GM19452 (cell line): ENCODE data around the gene SGCA.

ENCODE experiments used
- ATAC-seq: cut with Tn5 transposase; IDR thresholded peaks from one replicate; pipeline ENCODE4 v1.9.1; 2021; ENCODE audit not compliant: unreplicated experiment

SGCA gene

GRCh38 chr17:50165867-50166517, at the start of gene SGCA:
SGCA (plus strand) TSS chr17:50166005; CDS start chr17:50166041, 36 bp downstream.
- no peak for ATAC-seq

DNA sequence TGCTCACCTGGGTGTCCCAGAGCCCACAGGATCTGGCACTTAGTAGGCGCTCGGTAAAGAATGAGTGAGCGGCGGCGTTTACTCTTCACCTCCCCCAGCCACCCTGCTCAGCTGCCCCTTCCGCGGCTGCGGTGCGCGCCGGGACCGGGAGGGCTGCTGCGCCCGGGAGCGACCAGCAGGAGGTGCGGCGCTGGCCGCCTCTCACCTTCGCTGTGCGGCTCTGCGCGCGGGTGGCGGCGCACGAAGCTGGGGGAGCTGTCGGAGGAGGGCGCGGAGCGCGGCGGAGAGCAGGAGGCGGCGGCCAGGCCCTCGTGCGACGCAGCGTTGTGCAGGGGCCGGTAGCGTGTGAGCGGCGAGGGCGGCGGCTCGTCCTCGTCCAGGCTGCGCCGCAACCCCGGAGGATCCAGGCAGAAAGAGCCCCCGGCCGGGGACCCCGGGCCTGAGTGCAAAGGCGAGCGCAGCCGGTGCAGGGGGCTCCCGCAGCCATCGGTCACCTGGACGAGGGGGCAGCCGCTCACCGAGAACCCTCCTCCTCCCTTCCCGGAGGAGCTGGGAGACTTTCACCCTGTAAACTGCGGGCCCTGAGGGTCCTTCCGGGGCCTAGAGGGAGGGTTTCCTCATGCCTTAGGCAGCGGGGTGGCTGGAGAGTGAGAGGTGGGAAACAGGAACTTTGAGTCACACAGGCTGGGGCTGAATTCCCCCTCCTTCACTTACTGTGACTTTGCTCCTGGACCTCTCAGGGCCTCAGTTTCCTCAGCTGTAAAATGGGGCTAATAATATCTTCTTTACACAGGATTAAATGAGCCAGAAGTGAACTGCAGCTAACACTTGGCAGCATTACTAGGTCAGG, 48.4 kb upstream of the SGCA start:
- no peak for ATAC-seq

DNA sequence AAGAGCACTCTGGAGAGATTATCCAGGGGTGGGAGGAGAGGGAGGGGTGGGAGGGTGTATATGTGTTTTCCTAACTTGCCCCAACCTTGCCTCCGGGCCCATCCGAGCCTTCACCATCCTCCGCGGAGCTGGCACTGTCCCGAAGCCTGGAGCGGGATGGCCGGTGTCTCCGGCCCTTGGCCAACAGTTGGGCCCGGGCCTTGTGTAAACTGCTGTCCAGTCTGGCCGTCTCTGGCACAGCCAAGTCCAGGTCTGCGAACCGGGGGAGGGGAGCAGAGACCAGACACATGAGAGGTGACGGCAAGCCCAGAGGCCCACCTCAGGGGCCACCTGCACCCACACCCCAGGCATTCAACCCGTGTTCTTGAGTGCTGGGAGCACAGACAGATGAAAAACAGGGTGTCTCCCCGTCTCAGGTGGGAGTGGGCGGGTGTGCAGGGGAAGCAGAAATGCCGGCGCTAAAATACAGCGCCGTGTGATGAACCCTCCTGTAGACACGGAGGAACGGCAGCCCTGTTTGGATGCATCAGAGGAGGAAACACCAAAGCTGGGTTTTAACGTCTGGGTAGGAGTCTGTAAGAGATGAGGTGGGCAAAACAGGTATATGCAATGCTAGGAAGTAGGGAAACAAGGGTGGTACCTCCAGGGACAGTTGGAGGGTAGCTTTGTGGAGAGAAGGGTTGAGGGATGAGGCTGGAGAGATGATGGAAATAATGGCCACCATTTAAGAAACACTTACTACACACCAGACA, 47.6 kb upstream of the SGCA start:
- ATAC-seq: no peak

DNA sequence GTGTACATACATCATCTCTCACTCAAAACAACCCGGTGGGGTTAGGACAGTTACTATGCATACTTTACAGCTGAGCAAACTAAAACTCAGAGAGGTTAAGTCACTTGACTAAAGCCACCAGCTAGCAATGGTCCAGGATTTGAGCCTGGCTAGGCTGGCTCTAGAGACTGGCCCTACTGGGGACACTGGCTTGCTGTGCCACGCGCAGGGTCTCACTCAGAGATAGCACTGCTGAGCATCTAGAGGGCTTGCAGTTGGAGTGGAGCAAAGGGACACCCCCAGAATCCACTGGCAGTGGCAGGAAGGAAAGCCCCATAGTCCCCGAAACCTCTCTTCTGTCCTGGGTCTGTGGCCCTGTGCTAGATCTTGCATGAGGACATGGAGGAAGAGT, 47.0 kb upstream of the SGCA start:
- ATAC-seq: no peak

DNA sequence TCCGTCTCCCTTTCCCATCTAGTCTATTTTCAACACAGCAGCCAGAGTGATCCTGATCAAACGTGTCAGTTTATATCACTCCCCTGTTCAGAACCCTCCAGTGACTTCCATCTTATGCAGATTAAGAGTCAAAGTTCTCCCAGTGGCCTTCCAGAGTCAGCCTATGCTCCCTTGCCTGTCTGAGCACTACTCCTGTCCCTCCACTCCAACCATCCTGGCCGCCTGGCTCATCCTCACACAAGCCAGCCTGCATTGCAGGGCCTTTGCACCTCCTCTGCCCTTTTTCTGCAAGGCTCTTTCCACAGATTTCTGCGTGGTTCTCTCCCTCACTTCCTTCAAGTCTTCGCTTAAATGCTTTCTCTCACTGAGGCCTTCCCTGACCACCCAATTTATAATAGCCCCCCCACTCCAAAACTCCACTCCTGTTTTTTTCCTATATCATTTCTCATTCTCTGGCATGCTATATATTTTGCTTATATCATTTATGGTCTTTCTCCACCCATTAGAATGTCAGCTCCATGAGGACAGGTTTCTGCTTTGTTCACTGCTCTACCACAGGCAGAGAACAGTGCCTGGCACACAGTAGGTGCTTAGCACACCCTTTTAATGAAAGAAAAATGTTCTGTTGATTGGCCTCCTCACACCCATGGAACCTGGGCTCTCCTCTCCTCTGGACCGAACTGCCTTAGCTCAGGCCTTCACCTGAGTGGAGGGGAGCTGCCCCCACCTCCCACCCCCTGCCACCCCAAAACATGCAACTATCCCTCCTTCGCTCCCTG, 45.1 kb upstream of the SGCA start:
- ATAC-seq: no peak

GRCh38 chr17:50122945-50123344, 42.9 kb upstream of the SGCA start:
- ATAC-seq: no peak

DNA sequence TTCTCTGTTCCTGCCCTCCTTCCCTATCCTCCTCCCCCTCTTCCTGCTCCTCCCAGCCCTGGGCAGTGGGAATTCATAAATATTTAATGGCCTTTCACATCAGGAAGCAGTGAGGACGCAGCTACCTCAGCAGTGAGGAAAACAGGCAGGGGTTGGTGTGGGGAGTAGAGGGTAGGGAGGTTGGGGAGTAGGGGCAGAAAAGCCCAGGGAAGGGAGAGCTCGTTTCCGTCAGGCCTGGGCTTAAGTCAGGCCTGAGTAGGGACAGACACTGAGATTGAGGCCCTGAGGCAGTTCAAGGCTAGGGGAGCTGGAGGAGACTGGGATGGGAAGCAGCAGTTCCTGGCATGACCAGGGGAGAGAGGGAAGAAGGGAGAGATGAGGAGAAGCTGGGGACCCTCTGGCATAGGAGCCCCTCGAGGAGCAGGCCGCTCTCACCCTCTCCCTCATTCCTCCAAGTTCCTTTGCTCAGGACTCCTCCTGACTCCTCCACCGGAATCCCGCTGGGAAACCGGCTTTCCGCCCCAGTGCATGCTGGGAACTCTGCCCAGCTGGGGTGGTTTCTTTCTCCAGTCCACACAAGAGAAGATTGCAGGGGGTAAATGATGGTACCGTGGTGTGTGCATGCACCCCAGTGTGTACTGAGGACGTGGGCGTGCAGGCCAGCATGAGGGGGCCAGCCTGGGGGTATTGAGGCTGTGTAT, 42.0 kb upstream of the SGCA start:
- ATAC-seq: no peak

DNA sequence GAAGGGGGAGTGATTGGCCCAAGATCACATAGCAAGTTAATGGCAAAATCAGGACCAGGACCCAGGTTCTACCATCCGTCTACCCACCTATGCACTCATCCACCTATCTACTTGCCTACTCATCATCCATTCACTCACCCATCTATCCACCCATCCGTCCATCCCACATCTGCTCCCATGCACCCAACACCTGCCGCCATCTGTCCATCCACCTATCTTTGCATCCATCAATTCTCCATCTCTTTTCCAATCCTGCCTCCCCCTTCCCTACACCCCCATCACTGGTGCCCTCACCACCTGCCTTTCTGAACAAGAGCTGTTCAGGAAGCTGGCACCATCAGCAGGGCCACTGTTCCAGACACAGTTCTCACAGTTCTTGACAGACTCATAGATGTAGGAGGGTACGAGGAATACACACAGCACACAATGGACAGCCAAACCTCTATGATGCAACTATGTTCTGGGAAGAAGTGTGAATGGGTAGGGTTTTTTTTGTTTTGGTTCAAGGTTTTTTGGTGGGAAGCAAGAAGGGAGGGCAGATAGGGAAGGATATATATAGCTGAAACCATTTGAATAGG, 40.3 kb upstream of the SGCA start:
- no peak for ATAC-seq

DNA sequence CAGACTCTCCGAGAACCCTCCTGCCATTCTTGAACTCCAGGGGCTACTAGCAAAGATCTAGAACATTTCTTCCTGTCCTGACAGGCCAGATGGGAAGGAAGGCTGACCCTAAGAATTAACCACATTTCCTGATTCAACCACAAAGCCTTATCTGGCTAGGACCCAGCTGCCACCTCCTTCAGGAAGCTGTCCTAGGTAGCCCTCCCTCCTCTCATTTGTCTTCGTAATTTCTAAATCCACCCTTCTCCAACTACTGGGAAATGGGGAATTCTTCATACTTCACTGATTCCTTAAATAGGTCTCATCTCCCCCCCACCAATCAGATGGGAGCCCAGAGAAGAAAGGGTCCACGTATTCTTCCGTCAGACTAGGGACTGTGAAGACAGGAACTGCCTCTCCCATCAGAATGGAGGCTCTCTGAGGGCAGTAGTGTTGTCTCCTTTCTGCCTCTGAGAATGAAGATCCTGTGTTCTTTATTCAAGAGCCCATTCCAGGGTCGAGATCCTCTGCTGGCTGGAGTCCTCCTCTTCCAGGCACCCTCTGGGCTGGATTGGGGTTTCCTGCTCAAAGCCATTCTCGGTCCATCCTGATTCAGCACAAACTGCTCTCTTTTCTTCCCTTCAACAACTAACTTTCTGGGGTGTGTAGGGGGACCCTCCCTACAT, 38.0 kb upstream of the SGCA start:
- no peak for ATAC-seq

GRCh38 chr17:50128441-50129352, 37.1 kb upstream of the SGCA start:
- ATAC-seq: no peak

GRCh38 chr17:50129353-50129727, 36.5 kb upstream of the SGCA start:
- no peak for ATAC-seq

DNA sequence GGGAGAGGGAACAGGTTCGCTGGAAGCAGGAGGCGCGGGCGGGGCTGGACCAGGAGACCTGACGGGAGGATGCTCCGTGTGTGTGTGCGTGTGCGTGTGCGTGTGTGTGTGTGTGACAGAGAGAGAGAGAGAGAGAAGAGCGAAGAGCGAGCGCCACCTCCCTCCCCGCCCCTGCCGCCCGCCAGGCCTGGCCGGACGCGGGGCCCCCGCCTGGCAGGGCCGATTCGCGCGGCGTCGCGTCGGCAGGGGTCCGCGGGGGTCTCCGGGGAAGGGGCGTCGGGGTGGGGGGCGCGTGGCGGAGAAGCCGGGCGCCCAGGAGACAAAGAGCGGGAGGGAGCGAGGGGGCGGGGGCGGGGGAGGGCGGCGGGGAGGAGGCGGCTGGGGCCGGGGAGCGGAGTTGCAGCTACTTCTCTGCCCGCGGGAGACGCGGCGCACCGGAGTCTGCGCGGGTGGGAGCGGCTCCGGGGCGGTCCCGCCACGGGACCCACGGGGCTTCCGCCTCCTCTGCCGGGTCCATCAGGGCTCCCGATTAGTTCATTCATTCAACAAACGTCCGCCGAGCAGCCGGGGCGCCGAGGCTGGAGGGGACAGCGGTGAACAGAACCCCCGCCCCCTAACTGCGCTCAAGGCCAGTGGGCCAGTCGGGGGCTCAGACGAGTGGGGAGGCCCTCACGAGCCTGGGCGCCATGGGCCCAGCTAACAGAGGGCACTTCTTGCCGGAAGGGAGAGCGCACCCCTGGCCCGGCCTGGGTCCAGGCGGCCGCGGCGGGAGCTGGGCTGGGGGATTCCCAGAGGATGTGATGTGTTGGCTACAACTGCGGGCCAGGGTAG, 35.9 kb upstream of the SGCA start, which contains the start of gene SAMD14:
Gene SAMD14 (minus strand): TSS at position 433 of the 831 bp plus-strand sequence. CDS start 5,201 bp downstream, outside the sequence.
- ATAC-seq: no peak

GRCh38 chr17:50130559-50131305, 35.1 kb upstream of the SGCA start:
- no peak for ATAC-seq

DNA sequence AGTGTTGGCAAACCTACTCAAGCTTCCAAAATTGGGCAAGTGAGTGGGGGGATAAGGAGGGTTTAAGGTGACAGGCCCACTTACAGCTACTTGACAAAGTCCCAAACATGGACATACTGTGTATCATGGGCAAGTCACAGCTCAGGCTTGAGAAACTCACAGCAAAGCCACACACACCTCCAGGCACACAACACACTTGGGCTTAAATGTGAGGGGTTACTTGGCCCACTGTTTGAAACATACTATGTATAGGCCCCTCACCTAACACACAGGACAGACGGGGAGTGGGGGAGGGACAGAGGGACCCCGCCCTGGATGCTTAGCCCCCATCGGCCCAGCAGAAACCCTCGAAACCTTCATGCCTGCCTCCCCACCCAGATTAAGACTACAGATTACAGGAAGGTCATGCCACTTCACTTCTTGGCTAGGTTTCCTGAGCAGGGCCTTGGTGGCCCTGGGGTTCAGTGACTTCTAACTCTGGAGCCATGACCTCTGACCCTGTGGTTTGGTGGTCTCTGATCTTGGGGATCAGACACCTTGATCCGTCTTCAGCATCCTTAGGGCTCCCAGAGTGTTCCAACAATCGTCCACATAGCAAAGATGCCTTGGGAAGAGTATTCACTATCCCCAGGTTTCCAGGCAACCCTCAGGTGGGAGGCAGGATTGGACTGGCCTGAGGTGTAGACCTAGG, 33.6 kb upstream of the SGCA start:
- no peak for ATAC-seq

DNA sequence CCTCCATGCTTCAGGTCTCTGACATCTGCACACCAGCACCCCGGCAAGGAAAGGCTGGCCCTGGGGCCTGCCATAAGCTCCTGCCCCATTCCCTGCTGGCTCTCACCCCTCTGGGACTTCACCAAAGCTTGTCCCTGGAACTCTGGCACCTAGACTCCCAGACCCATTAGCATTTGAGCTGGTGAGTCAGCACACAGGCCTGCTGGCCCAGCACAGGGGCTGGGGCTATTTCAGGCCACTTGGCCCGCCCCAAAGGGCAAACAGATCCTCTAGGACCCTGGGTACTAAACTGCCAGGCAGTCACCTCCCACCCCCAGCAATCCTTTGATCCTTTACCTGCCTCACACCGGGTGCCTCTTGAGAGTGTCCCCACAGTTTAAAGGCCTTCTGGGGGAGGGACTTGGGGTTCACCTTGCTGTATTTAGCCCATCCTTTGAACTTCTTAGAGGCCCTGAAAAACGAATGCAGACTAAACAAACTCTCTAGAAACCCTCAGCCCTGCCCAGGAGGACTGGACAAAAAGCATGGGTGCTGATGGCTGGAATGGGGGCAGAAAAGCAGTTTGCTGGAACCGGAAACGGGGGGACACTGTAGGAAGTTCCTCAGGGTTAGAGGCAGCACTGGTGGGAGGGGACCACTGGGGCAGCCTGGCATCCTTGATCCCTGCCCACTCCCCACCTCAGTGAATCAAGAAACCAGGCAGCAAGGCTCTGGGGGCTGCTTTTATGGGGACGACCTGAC, 32.6 kb upstream of the SGCA start:
- no peak for ATAC-seq

DNA sequence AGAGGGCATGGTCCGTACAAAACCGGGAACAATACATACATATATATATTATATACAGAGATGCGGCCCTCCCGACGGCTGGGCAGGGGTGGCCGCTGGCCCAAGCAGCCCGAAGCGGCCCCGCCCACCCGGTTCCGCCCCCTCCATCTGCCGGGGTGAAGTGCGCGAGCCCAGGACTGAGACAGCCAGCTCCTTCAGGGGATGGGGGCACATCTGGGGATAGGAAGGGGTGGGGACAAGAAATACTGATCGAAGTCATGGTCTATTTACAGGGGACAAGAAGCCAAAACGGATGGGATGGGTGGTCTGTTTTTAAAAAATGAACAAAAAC, 32.1 kb upstream of the SGCA start:
- ATAC-seq: no peak
